DND-41 (cell line): ENCODE results near the gene NYAP2.

Source experiments
- CTCF ChIP-seq: IDR thresholded peaks from 2 replicates; pipeline ENCODE4 v1.5.1; 2012; ENCODE audit warnings: borderline replicate concordance, low read length, moderate library complexity, mild to moderate bottlenecking; ENCODE audit not compliant: poor library complexity, severe bottlenecking; ENCODE audit errors: extremely low read depth
- EZH2 ChIP-seq: IDR thresholded peaks from 3 replicates; pipeline ENCODE4 v1.6.1; 2012; ENCODE audit warnings: borderline replicate concordance, low read depth, mild to moderate bottlenecking, moderate library complexity, low read length, inconsistent platforms; ENCODE audit not compliant: severe bottlenecking

- TF ChIP-seq CTCF (no peak), EZH2 (no peak)
Observed at GRCh38 chr2:225438248-225438647, 38.7 kb downstream of the NYAP2 start.
